Rectal smooth muscle tissue (tissue), 1 donor: Measurements from ENCODE around the gene LRMDA.

ENCODE experiments used
- H3K27ac ChIP-seq: one replicate; pipeline ENCODE4 v1.7.0; 2013; ENCODE audit warnings: low read depth, low read length, inconsistent platforms
- H3K27me3 ChIP-seq: one replicate; pipeline ENCODE4 v1.7.0; 2013; ENCODE audit warnings: low read length; ENCODE audit not compliant: control insufficient read depth, insufficient read depth
- H3K36me3 ChIP-seq: one replicate; pipeline ENCODE4 v1.7.0; 2013; ENCODE audit warnings: low read length; ENCODE audit not compliant: control insufficient read depth, insufficient read depth
- H3K4me1 ChIP-seq: one replicate; pipeline ENCODE4 v1.7.0; 2013; ENCODE audit warnings: low read length; ENCODE audit not compliant: control insufficient read depth, insufficient read depth
- H3K4me3 ChIP-seq: one replicate; pipeline ENCODE4 v1.7.0; 2013; ENCODE audit warnings: low read length
- H3K9ac ChIP-seq: one replicate; pipeline ENCODE4 v1.7.0; 2013; ENCODE audit warnings: low read length

The LRMDA gene

GRCh38 chr10:75801121-75801520 lies 369.7 kb downstream of the LRMDA start:
- Histone ChIP-seq H3K27me3 (no peaks in the 10 kb centered on the region), H3K9ac (no peak overlapping the region), H3K4me1 (no peaks in the 10 kb centered on the region), H3K27ac (no peak overlapping the region), H3K4me3 (no peak overlapping the region), H3K36me3 (no peaks in the 10 kb centered on the region)

- Histone ChIP-seq H3K27ac (no peak overlapping the region), H3K27me3 (no peaks in the 10 kb centered on the region), H3K9ac (no peak overlapping the region), H3K4me3 (no peak overlapping the region), H3K36me3 (no peaks in the 10 kb centered on the region), H3K4me1 (no peaks in the 10 kb centered on the region)
Observed at GRCh38 chr10:75801661-75802060, 370.2 kb downstream of the LRMDA start.

- Histone ChIP-seq H3K4me1 (no peaks in the 10 kb centered on the region), H3K36me3 (no peaks in the 10 kb centered on the region), H3K27ac (no peak overlapping the region)
Observed at GRCh38 chr10:75803121-75803520, 371.7 kb downstream of the LRMDA start.

DNA sequence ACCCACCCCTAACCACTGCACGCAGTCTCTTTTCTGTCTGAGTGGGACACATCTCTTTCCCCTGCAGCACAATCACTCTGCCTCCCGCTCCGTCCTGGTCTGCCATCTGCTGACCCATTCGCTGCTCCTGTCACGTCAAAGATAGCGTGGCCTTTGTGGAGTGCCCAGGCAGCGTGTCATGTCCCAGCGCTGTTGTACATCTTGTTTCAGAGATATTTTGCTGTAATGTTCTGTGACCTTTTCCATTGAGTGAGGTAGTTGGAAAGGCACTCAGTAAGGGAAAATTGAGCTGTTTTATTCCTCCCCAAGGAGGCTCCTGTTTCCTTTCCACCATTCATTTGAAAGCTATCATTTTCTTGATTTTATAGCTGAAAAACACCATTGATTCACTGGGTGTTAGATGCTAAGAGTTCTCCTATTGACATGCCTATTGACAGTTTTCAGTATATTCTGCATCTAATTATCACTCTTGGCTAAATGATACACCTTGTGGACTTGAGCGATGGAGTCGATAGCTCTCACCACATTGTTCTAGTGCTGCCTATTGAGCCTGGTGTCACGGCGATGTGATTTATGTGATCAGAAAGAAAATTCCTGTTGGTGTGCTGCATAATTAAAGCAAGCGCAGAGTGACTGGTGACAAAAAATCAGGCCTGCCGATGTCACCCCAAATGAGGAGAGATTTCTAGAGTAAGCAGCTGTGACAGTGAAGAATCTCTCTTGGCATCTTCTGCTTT lies 372.6 kb downstream of the LRMDA start:
- Histone ChIP-seq H3K27ac (no peak overlapping the region), H3K36me3 (no peaks in the 10 kb centered on the region), H3K27me3 (no peaks in the 10 kb centered on the region), H3K4me1 (no peaks in the 10 kb centered on the region), H3K4me3 (no peak overlapping the region), H3K9ac (no peak overlapping the region)

More at GRCh38 chr10:75803121-75803520, 371.7 kb downstream of the LRMDA start:
- Histone ChIP-seq H3K9ac (no peak overlapping the region), H3K27me3 (no peaks in the 10 kb centered on the region), H3K4me3 (no peak overlapping the region)

- H3K36me3 ChIP-seq: no peaks in the 10 kb centered on the region
- no peaks in the 10 kb centered on the region for H3K4me1 ChIP-seq
- no peak overlapping the region for H3K9ac ChIP-seq
- H3K27ac ChIP-seq: no peak overlapping the region
- H3K4me3 ChIP-seq: no peak overlapping the region
- H3K27me3 ChIP-seq: no peaks in the 10 kb centered on the region
Observed at GRCh38 chr10:75806186-75806585, 374.8 kb downstream of the LRMDA start.

- Histone ChIP-seq H3K27me3 (no peaks in the 10 kb centered on the region), H3K9ac (no peak overlapping the region), H3K36me3 (no peaks in the 10 kb centered on the region), H3K27ac (no peak overlapping the region), H3K4me1 (no peaks in the 10 kb centered on the region), H3K4me3 (no peak overlapping the region)
Observed at GRCh38 chr10:75807456-75807855, 376.0 kb downstream of the LRMDA start.

DNA sequence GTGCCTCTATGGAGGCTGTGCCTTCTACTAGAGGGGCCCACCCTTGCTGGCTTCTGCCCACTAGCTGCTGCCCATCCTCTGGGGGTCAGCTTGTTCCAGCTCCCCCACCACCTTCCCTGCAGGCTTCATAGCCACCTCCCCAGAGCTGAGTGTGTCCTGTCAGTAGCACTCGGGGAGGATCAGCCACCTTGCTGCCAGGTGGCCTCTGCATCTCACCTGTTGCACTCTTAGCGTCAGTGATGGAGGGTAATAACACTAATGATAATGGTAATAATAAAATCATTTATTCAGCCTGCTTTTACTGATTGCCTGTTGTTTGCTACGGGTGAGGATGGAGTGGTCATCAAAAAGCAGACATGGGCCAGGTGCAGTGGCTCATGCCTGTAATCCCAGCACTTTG lies 377.6 kb downstream of the LRMDA start:
- H3K4me1 ChIP-seq: no peaks in the 10 kb centered on the region
- no peak overlapping the region for H3K27ac ChIP-seq
- no peak overlapping the region for H3K9ac ChIP-seq
- H3K4me3 ChIP-seq: no peak overlapping the region
- H3K36me3 ChIP-seq: no peaks in the 10 kb centered on the region
- H3K27me3 ChIP-seq: no peaks in the 10 kb centered on the region

GRCh38 chr10:75814014-75814413 lies 382.6 kb downstream of the LRMDA start:
- H3K27ac ChIP-seq: no peak overlapping the region
- no peaks in the 10 kb centered on the region for H3K27me3 ChIP-seq
- H3K4me3 ChIP-seq: no peak overlapping the region
- H3K9ac ChIP-seq: no peak overlapping the region
- H3K36me3 ChIP-seq: no peaks in the 10 kb centered on the region
- H3K4me1 ChIP-seq: no peaks in the 10 kb centered on the region

DNA sequence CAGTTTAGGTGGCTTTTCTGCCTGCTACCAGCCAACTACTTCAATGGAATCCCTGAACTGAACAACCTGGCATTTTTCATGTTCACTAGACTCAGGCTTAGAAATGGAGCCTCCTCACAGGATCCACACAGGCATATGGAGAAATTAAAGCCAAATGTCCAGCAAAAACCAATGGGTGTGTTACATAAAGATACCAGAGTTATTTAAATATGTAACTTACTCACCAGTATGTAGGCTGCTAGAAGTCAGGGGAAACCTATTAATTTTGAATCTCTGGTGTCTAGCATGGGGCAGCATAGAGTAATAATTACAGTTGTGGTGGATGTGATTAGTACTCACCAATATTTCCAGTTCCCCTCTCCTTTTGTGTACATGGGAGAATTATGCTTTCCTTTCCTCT lies 383.6 kb downstream of the LRMDA start:
- H3K4me1 ChIP-seq: no peaks in the 10 kb centered on the region
- H3K9ac ChIP-seq: no peak overlapping the region
- H3K27me3 ChIP-seq: no peaks in the 10 kb centered on the region
- no peak overlapping the region for H3K27ac ChIP-seq
- H3K4me3 ChIP-seq: no peak overlapping the region
- H3K36me3 ChIP-seq: no peaks in the 10 kb centered on the region

DNA sequence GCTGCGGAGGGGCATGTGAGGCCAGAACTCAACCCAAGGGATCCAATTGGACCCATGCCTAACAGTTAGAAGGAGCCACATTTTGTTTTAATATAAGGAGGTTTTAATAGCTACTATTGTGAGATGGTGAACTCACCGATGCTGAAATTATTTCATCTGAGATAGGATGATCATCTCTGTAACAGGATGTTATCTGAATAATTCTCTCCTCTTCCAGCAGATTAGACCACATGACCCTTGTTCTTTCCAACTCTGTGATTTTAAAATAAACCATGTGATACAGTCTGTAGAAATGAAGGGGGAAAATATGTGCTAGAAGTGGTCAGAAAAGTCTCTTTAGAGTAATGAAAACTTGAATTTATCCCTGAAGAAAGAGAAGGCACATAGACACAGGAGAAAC lies 385.8 kb downstream of the LRMDA start:
- Histone ChIP-seq H3K36me3 (no peaks in the 10 kb centered on the region), H3K27ac (no peak overlapping the region), H3K27me3 (no peaks in the 10 kb centered on the region), H3K4me1 (no peaks in the 10 kb centered on the region), H3K9ac (no peak overlapping the region), H3K4me3 (no peak overlapping the region)

DNA sequence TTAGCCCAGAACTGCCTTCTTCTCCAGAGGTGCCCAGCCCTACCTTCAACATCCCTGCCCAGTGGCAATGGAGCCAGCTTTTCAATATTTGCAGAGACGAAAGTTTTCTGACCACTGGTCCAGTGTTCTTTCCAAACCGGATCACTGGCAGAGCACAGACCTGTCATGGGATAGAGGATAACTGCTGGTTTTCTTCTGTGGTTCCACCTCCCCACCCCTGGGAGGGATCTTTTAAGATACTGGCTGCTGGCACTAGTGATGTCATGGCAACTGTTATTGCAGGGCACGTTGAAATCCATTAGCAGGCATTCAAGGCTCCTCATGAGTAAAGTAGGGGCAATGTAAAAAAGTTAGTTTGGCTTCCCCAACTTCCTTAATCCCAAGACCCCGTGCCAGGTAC lies 387.1 kb downstream of the LRMDA start:
- H3K27ac ChIP-seq: no peak overlapping the region
- no peaks in the 10 kb centered on the region for H3K27me3 ChIP-seq
- no peak overlapping the region for H3K9ac ChIP-seq
- no peak overlapping the region for H3K4me3 ChIP-seq
- H3K36me3 ChIP-seq: no peaks in the 10 kb centered on the region
- no peaks in the 10 kb centered on the region for H3K4me1 ChIP-seq

DNA sequence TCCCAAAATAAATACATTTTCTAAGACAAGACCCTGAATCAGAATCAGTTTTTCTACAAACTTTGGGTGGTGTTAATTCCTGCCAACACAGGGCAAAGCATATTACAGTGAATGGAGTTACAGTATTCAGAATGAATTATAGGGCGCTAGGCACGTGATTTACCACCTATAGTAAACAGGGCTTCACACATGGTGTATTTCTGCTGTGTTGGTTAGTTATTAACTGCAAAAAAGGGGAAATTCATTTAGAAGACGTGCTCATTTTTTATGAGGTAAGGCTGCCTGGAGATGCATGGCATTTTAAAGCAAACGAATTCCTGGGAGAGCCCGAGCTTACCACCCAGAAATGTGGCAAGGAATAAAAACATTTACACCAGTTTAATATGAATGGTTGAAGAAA lies 393.8 kb downstream of the LRMDA start:
- H3K4me1 ChIP-seq: peaks cover 3% of the 10 kb centered on the region
- no peak overlapping the region for H3K27ac ChIP-seq
- no peak overlapping the region for H3K4me3 ChIP-seq
- no peaks in the 10 kb centered on the region for H3K27me3 ChIP-seq
- H3K9ac ChIP-seq: no peak overlapping the region
- H3K36me3 ChIP-seq: no peaks in the 10 kb centered on the region

GRCh38 chr10:75825661-75826060 lies 394.2 kb downstream of the LRMDA start:
- H3K27ac ChIP-seq: no peak overlapping the region
- no peaks in the 10 kb centered on the region for H3K27me3 ChIP-seq
- peaks cover 3% of the 10 kb centered on the region for H3K4me1 ChIP-seq
- no peak overlapping the region for H3K9ac ChIP-seq
- H3K4me3 ChIP-seq: no peak overlapping the region
- H3K36me3 ChIP-seq: no peaks in the 10 kb centered on the region
